Measurements from ENCODE around the gene CNR2.

CNR2 gene

GRCh38 chr1:23899070-23899469, 14.1 kb downstream of the CNR2 start:
- no peak overlapping the region for H3K27ac ChIP-seq (ENCODE audit: low read length)

GRCh38 chr1:23897083-23897482, 16.1 kb downstream of the CNR2 start:
- H3K9ac ChIP-seq (ENCODE audit: low read depth, low read length): no peak overlapping the region
- no peaks in the 10 kb centered on the region for H3K36me3 ChIP-seq (ENCODE audit: insufficient read depth, low read depth, low read length)
- H3K4me1 ChIP-seq (ENCODE audit: insufficient read depth, low read length): no peaks in the 10 kb centered on the region; the same call in 1 of the 2 replicates
- peaks cover 16% of the 10 kb centered on the region for H3K27me3 ChIP-seq (ENCODE audit: insufficient read depth, low read length)
- no peak overlapping the region for H3K4me3 ChIP-seq (ENCODE audit: low read length)
- no peaks in the 10 kb centered on the region for H3K9me3 ChIP-seq (ENCODE audit: insufficient read depth, low read depth, low read length)
- no peak overlapping the region for H3K27ac ChIP-seq (ENCODE audit: low read length)

More at GRCh38 chr1:23899070-23899469, 14.1 kb downstream of the CNR2 start:
- H3K9ac ChIP-seq (ENCODE audit: low read depth, low read length): no peak overlapping the region
- H3K9me3 ChIP-seq (ENCODE audit: insufficient read depth, low read depth, low read length): no peaks in the 10 kb centered on the region
- H3K27me3 ChIP-seq (ENCODE audit: insufficient read depth, low read length): peaks cover 36% of the 10 kb centered on the region
- H3K36me3 ChIP-seq (ENCODE audit: insufficient read depth, low read depth, low read length): no peaks in the 10 kb centered on the region
- H3K4me1 ChIP-seq (ENCODE audit: insufficient read depth, low read length): no peaks in the 10 kb centered on the region; the same call in 1 of the 2 replicates
- H3K4me3 ChIP-seq (ENCODE audit: low read length): no peak overlapping the region

- Histone ChIP-seq H3K27ac (ENCODE audit: low read length) (no peak overlapping the region), H3K9me3 (ENCODE audit: insufficient read depth, low read depth, low read length) (no peaks in the 10 kb centered on the region), H3K4me1 (ENCODE audit: insufficient read depth, low read length) (no peaks in the 10 kb centered on the region; the same call in 1 of the 2 replicates), H3K9ac (ENCODE audit: low read depth, low read length) (no peak overlapping the region), H3K4me3 (ENCODE audit: low read length) (no peak overlapping the region), H3K27me3 (ENCODE audit: insufficient read depth, low read length) (peaks cover 13% of the 10 kb centered on the region), H3K36me3 (ENCODE audit: insufficient read depth, low read depth, low read length) (no peaks in the 10 kb centered on the region)
These were observed 16.7 kb downstream of the CNR2 start for GRCh38 chr1:23896491-23896890.

GRCh38 chr1:23895993-23896392, 17.2 kb downstream of the CNR2 start:
- no peak overlapping the region for H3K27ac ChIP-seq (ENCODE audit: low read length)
- H3K4me1 ChIP-seq (ENCODE audit: insufficient read depth, low read length): no peaks in the 10 kb centered on the region; the same call in 1 of the 2 replicates
- no peak overlapping the region for H3K9ac ChIP-seq (ENCODE audit: low read depth, low read length)
- peaks cover 8% of the 10 kb centered on the region for H3K27me3 ChIP-seq (ENCODE audit: insufficient read depth, low read length)
- no peak overlapping the region for H3K4me3 ChIP-seq (ENCODE audit: low read length)
- no peaks in the 10 kb centered on the region for H3K36me3 ChIP-seq (ENCODE audit: insufficient read depth, low read depth, low read length)
- H3K9me3 ChIP-seq (ENCODE audit: insufficient read depth, low read depth, low read length): no peaks in the 10 kb centered on the region

- no peaks in the 10 kb centered on the region; the same call in 1 of the 2 replicates for H3K4me1 ChIP-seq (ENCODE audit: insufficient read depth, low read length)
- H3K9ac ChIP-seq (ENCODE audit: low read depth, low read length): no peak overlapping the region
- no peaks in the 10 kb centered on the region for H3K9me3 ChIP-seq (ENCODE audit: insufficient read depth, low read depth, low read length)
- H3K4me3 ChIP-seq (ENCODE audit: low read length): no peak overlapping the region
- H3K27ac ChIP-seq (ENCODE audit: low read length): no peak overlapping the region
- H3K27me3 ChIP-seq (ENCODE audit: insufficient read depth, low read length): 0 out of 2 replicates have a peak, but pooled peaks cover 2% of the 10 kb centered on the region
- no peaks in the 10 kb centered on the region for H3K36me3 ChIP-seq (ENCODE audit: insufficient read depth, low read depth, low read length)
These were observed 18.1 kb downstream of the CNR2 start for GRCh38 chr1:23895082-23895481.

GRCh38 chr1:23889074-23889473, 24.1 kb downstream of the CNR2 start:
- no peak overlapping the region for H3K27ac ChIP-seq (ENCODE audit: low read length)
- 0 out of 2 replicates have a peak, but pooled peaks cover 2% of the 10 kb centered on the region for H3K27me3 ChIP-seq (ENCODE audit: insufficient read depth, low read length)
- H3K9ac ChIP-seq (ENCODE audit: low read depth, low read length): no peak overlapping the region
- no peaks in the 10 kb centered on the region for H3K36me3 ChIP-seq (ENCODE audit: insufficient read depth, low read depth, low read length)
- H3K4me1 ChIP-seq (ENCODE audit: insufficient read depth, low read length): no peaks in the 10 kb centered on the region
- no peaks in the 10 kb centered on the region for H3K9me3 ChIP-seq (ENCODE audit: insufficient read depth, low read depth, low read length)
- H3K4me3 ChIP-seq (ENCODE audit: low read length): no peak overlapping the region

- H3K27ac ChIP-seq (ENCODE audit: low read length): no peak overlapping the region
- H3K4me3 ChIP-seq (ENCODE audit: low read length): no peak overlapping the region
These were observed 27.9 kb downstream of the CNR2 start for GRCh38 chr1:23885222-23885621.

GRCh38 chr1:23882746-23883145, 30.4 kb downstream of the CNR2 start:
- Histone ChIP-seq H3K27ac (ENCODE audit: low read length) (no peak overlapping the region), H3K9ac (ENCODE audit: low read depth, low read length) (no peak overlapping the region), H3K9me3 (ENCODE audit: insufficient read depth, low read depth, low read length) (peaks cover 19% of the 10 kb centered on the region; the same call in 1 of the 2 replicates), H3K4me1 (ENCODE audit: insufficient read depth, low read length) (no peaks in the 10 kb centered on the region), H3K36me3 (ENCODE audit: insufficient read depth, low read depth, low read length) (no peaks in the 10 kb centered on the region), H3K4me3 (ENCODE audit: low read length) (no peak overlapping the region), H3K27me3 (ENCODE audit: insufficient read depth, low read length) (no peaks in the 10 kb centered on the region)

More at GRCh38 chr1:23885222-23885621, 27.9 kb downstream of the CNR2 start:
- Histone ChIP-seq H3K9me3 (ENCODE audit: insufficient read depth, low read depth, low read length) (no peaks in the 10 kb centered on the region), H3K27me3 (ENCODE audit: insufficient read depth, low read length) (no peaks in the 10 kb centered on the region), H3K4me1 (ENCODE audit: insufficient read depth, low read length) (no peaks in the 10 kb centered on the region), H3K9ac (ENCODE audit: low read depth, low read length) (no peak overlapping the region), H3K36me3 (ENCODE audit: insufficient read depth, low read depth, low read length) (no peaks in the 10 kb centered on the region)

- Histone ChIP-seq H3K4me1 (ENCODE audit: insufficient read depth, low read length) (no peaks in the 10 kb centered on the region), H3K36me3 (ENCODE audit: insufficient read depth, low read depth, low read length) (no peaks in the 10 kb centered on the region), H3K9me3 (ENCODE audit: insufficient read depth, low read depth, low read length) (peaks cover 19% of the 10 kb centered on the region; the same call in 1 of the 2 replicates), H3K27ac (ENCODE audit: low read length) (no peak overlapping the region), H3K4me3 (ENCODE audit: low read length) (no peak overlapping the region), H3K27me3 (ENCODE audit: insufficient read depth, low read length) (no peaks in the 10 kb centered on the region), H3K9ac (ENCODE audit: low read depth, low read length) (no peak overlapping the region)
These were observed 33.4 kb downstream of the CNR2 start for GRCh38 chr1:23879809-23880208.

GRCh38 chr1:23878668-23879067, 34.5 kb downstream of the CNR2 start:
- Histone ChIP-seq H3K36me3 (ENCODE audit: insufficient read depth, low read depth, low read length) (no peaks in the 10 kb centered on the region), H3K27ac (ENCODE audit: low read length) (no peak overlapping the region), H3K9me3 (ENCODE audit: insufficient read depth, low read depth, low read length) (peaks cover 19% of the 10 kb centered on the region; the same call in 1 of the 2 replicates), H3K4me3 (ENCODE audit: low read length) (no peak overlapping the region), H3K27me3 (ENCODE audit: insufficient read depth, low read length) (no peaks in the 10 kb centered on the region), H3K9ac (ENCODE audit: low read depth, low read length) (no peak overlapping the region), H3K4me1 (ENCODE audit: insufficient read depth, low read length) (no peaks in the 10 kb centered on the region)

- H3K9me3 ChIP-seq (ENCODE audit: insufficient read depth, low read depth, low read length): peaks cover 19% of the 10 kb centered on the region; the same call in 1 of the 2 replicates
- H3K36me3 ChIP-seq (ENCODE audit: insufficient read depth, low read depth, low read length): no peaks in the 10 kb centered on the region
- H3K9ac ChIP-seq (ENCODE audit: low read depth, low read length): no peak overlapping the region
- no peak overlapping the region for H3K27ac ChIP-seq (ENCODE audit: low read length)
- H3K4me1 ChIP-seq (ENCODE audit: insufficient read depth, low read length): no peaks in the 10 kb centered on the region
- H3K27me3 ChIP-seq (ENCODE audit: insufficient read depth, low read length): peaks cover 1% of the 10 kb centered on the region; the same call in 1 of the 2 replicates
- no peak overlapping the region for H3K4me3 ChIP-seq (ENCODE audit: low read length)
These were observed 37.8 kb downstream of the CNR2 start for GRCh38 chr1:23875382-23875781.

- no peaks in the 10 kb centered on the region for H3K36me3 ChIP-seq (ENCODE audit: insufficient read depth, low read depth, low read length)
- no peaks in the 10 kb centered on the region for H3K9me3 ChIP-seq (ENCODE audit: insufficient read depth, low read depth, low read length)
- H3K4me3 ChIP-seq (ENCODE audit: low read length): no peak overlapping the region
- no peaks in the 10 kb centered on the region for H3K4me1 ChIP-seq (ENCODE audit: insufficient read depth, low read length)
- peaks cover 25% of the 10 kb centered on the region for H3K27me3 ChIP-seq (ENCODE audit: insufficient read depth, low read length)
- no peak overlapping the region for H3K9ac ChIP-seq (ENCODE audit: low read depth, low read length)
- no peak overlapping the region for H3K27ac ChIP-seq (ENCODE audit: low read length)
These were observed 40.7 kb downstream of the CNR2 start for GRCh38 chr1:23872421-23872820.
